Measurements from ENCODE around the gene PLAC8.

- TF ChIP-seq, protein P1, sequence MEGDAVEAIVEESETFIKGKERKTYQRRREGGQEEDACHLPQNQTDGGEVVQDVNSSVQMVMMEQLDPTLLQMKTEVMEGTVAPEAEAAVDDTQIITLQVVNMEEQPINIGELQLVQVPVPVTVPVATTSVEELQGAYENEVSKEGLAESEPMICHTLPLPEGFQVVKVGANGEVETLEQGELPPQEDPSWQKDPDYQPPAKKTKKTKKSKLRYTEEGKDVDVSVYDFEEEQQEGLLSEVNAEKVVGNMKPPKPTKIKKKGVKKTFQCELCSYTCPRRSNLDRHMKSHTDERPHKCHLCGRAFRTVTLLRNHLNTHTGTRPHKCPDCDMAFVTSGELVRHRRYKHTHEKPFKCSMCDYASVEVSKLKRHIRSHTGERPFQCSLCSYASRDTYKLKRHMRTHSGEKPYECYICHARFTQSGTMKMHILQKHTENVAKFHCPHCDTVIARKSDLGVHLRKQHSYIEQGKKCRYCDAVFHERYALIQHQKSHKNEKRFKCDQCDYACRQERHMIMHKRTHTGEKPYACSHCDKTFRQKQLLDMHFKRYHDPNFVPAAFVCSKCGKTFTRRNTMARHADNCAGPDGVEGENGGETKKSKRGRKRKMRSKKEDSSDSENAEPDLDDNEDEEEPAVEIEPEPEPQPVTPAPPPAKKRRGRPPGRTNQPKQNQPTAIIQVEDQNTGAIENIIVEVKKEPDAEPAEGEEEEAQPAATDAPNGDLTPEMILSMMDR (IDR thresholded peaks at IDR 0.05), result no peak
- no peak for TF ChIP-seq POLR2AphosphoS5 (IDR thresholded peaks at IDR 0.05)
- TF ChIP-seq POLR2A (IDR thresholded peaks at IDR 0.05), result no peak
- no peak for TF ChIP-seq EP300 (IDR thresholded peaks at IDR 0.05)
Observed at GRCh38 chr4:83065266-83065665, 49.3 kb downstream of the PLAC8 start.

All from stomach (tissue), 4 donors.